ENCODE results near the gene DDOST. TPM values are rescaled to one million over a fixed set of nuclear protein-coding genes. Genes with fewer than 3 reads are reported as not detected.
"Not testable (repeated sequence)": the region's sequence is repeated elsewhere in the genome, so short reads cannot be mapped to it uniquely, and the experiment has no call there.

DDOST gene
- total RNA-seq, 2 donors from 2014 or later: 118 to 164 TPM

DNA sequence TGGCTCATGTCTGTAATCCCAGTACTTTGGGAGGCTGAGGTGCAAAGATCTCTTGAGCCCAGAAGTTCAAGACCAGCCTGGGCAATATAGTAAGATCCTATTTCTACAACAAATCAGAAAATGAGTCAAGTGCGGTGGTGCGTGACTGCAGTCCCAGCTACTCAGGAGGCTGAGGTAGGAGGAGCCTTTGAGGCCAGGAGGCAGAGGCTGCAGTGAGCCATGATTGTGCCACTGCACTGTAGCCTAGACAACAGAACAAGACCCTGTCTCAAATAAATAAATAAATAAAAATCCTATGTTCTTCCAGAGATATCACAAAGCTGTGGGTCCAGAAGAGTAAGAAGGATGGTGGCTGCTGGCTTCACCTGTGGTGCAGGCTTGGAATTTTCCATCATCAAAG lies 50.2 kb downstream of the DDOST start:
- no peak for DNase-seq (ENCODE audit: low spot score)
- intact Hi-C loops (cut with DNase I): no loop called here

DNA sequence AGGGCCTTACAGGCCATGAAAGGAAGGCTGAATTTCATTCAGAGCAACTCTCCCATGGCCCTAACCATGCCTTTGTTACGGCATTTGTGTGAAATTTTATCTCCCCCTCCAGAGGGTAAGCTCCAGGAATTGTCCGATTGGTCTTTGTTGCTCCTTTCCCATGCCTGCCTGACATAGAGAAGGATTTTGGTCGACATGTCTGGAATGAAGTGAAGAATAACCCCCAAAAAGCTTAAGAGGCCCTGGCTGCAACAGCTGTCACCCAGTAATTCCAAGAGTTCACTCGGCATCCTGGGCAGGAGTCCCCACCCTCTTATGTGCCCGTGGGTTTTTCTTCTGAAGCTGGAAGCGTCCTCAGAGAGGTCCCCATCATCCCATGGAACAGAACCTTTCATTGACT lies 51.6 kb downstream of the DDOST start:
- DNase-seq (ENCODE audit: low spot score): no peak
- intact Hi-C loops (cut with DNase I): no loop called here

DNA sequence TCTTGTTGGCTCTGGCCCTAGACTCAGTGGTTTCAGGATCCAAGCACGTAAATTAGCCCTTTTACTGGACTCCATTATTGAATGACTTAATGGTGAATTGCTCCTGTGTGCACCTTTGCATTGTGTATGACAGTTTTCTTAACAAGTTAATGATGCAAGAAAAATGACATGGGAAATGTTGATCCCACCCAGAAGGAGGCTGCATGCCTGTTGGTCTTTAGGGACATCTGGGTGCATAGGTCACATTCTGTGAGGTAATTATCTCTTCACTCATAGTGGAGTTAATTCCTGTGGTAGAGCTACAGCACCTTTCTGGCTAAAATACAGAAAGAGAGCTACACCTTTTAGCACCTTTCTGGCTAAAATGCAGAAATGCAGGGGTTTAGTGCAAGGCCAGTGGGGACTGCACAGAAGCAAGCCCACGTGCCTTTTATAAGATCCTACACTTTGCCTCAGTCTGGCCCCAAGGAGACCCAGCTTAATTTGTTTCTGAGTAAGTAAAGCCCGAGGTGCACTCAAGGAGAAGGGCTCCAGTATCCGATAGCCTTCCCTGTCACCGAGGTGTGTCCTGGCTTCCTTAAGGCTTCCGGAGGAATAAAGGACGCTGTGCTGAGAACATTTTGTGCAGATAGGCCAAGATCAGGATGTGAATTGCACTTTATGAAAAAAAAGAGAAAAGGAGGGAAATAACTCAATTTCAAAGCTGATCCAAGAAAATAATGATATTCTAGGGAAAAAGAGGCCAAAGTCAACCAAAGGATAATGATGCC lies 54.2 kb downstream of the DDOST start:
- intact Hi-C loops (cut with DNase I); DNase-seq (ENCODE audit: low spot score): not testable (repeated sequence)

DNA sequence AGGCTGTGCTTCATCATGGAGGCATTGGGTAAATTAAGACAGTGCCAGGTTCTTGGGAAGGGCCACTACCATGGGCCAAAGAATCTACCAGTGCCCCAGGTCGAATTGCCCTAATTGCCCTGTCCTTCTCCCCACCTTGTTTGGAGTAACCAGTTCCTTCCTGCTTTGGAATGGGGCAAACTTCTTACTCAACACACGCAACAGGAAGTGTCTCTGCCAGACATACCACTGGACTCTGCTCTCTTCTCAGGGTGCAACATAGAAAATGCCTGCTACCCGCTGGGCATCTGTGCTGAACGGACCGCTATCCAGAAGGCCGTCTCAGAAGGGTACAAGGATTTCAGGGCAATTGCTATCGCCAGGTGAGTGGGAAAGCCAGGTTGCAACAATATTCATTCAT lies 56.5 kb downstream of the DDOST start:
- intact Hi-C loops (cut with DNase I): no loop called here
- no peak for DNase-seq (ENCODE audit: low spot score)

DNA sequence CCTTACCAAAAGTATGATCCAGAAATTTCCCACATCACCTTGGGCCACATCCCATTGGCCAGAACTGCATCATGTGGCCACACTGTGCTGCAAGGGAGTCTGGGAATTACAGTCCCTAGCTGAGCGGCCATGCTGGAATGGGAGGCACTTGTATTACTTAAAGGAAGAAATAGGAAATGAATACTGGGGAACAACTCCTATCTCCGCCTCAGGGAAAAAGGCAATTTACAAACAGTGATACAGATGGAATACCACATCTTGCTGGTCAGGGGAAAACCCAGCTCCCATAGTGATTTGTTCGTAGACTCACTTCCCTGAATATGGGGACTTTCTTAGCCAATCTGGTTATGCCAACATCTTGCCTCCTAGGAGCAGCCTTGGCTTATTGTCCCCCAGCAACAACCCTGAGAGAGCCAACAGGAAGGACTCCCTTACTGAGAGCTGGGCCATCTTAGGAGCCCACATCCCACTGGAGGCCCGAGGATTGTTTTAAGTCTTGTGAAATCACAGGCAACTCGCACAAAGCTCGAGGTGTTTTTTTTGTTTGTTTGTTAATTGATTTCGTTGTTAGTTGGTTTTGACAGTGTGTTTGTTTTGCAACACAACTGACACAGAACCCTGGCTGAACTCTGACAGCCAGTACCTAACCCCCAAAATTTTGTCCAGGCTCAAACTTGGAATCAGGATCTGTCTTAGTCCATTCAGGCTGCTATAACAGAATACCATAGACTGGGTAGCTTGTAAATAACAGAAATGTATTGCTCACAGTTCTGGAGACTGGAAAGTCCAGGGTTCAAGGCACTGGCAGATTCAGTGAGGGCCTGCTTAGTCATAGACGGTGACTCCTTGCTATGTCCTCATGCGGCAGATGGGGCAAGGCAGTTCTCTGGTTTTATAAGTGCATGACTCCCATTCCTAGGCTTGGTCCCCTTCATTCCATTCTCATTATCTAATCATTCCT lies 57.4 kb downstream of the DDOST start:
- intact Hi-C loops (cut with DNase I): no loop called here
- no peak for DNase-seq (ENCODE audit: low spot score)

DNA sequence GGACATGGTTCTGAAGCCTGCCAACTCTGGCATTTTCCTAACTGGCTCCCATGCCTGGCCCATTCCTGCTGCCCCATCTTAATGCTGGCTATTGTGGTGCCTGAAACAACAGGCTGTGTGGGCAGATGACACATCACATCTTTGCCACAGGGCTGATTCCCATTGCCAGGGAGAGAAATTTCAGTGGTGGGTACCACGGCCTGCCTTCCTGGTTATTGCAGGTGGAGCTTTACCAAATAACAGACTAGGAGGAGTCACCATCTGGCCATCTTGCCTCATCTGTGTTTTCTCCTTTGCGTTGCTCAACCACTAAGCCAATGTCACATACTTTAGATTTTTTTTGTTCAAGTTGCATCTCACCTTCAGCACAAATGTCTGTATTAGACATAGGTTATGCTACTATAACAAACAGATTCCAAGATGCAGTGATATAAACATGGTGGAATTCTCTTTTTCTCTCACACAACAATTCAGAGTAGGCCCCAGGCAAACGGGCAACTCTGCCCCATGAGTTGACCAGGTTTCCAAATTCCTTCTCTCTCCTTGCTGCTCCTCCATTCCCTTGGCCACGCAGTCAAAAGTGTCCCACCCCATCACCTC lies 58.2 kb downstream of the DDOST start:
- intact Hi-C loops (cut with DNase I): no loop called here
- DNase-seq (ENCODE audit: low spot score): no peak

Other genes starting within 250 kb of the DDOST start
- gene CAMK2N1, start 175.2 kb downstream of the DDOST start, total RNA-seq: 10 to 100 TPM; 12.3 to 22.9 TPM
- 10 to 100 TPM; 20.9 to 21.7 TPM for gene MUL1, start 153.2 kb downstream of the DDOST start, total RNA-seq
- 1 to 10 TPM; 1.2 to 3.9 TPM for gene FAM43B, start 108.8 kb downstream of the DDOST start, total RNA-seq
- gene CDA, start 72.3 kb downstream of the DDOST start, total RNA-seq: 1 to 10 TPM; 5.0 to 9.1 TPM
- gene PINK1, start 27.9 kb downstream of the DDOST start, total RNA-seq: 10 to 100 TPM; 64.8 to 95.9 TPM
- gene KIF17, start 56.6 kb upstream of the DDOST start, total RNA-seq: 1 to 10 TPM; 2.9 to 3.2 TPM
- gene SH2D5, start 71.3 kb upstream of the DDOST start, total RNA-seq: 1 to 10 TPM in 1 of 2 donors, under 1 TPM in 1; 0.14 to 2.1 TPM
- 100 to 1,000 TPM; 149 to 164 TPM for gene HP1BP3, start 125.9 kb upstream of the DDOST start, total RNA-seq